RWPE2 (cell line): Measurements from ENCODE around the gene SSTR3.
"Not testable (repeated sequence)": the region's sequence is repeated elsewhere in the genome, so short reads cannot be mapped to it uniquely, and the experiment has no call there.

Experiments used
- ATAC-seq: fragments of 200-7000 bp; cut with Tn5 transposase; 3 replicates; pipeline ENCODE4 v1.9.1; 2021; ENCODE audit warnings: low read depth
- DNase-seq: peaks from one replicate; pipeline ENCODE4 v3.0.0-alpha.2; 2020; ENCODE audit warnings: low spot score
- H3K27ac ChIP-seq: fragments of 450-650 bp; 2 replicates; pipeline ENCODE4 v1.5.1; 2017; ENCODE audit warnings: mild to moderate bottlenecking; ENCODE audit not compliant: poor library complexity, severe bottlenecking
- H3K27me3 ChIP-seq: fragments of 250-450 bp; sonication (Bioruptor Pico); 2 replicates; pipeline ENCODE4 v1.5.1; 2021; ENCODE audit warnings: mild to moderate bottlenecking, moderate library complexity; ENCODE audit not compliant: insufficient read depth, poor library complexity, severe bottlenecking
- H3K36me3 ChIP-seq: fragments of 250-450 bp; sonication (Bioruptor Pico); 2 replicates; pipeline ENCODE4 v1.5.1; 2020; ENCODE audit warnings: low read depth, mild to moderate bottlenecking, moderate library complexity
- H3K4me1 ChIP-seq: fragments of 250-450 bp; sonication (Bioruptor Pico); 2 replicates; pipeline ENCODE4 v1.5.1; 2021; ENCODE audit warnings: mild to moderate bottlenecking, moderate library complexity; ENCODE audit not compliant: insufficient read depth, poor library complexity, severe bottlenecking
- H3K4me3 ChIP-seq: fragments of 250-450 bp; sonication (Bioruptor Pico); 2 replicates; pipeline ENCODE4 v1.5.1; 2021; ENCODE audit warnings: mild to moderate bottlenecking, moderate library complexity; ENCODE audit not compliant: severe bottlenecking
- H3K9me3 ChIP-seq: fragments of 250-450 bp; sonication (Bioruptor Pico); 2 replicates; pipeline ENCODE4 v1.5.1; 2021; ENCODE audit warnings: mild to moderate bottlenecking, moderate library complexity; ENCODE audit not compliant: severe bottlenecking
- TF ChIP-seq, protein P1 (sequence below): fragments of 450-650 bp; IDR thresholded peaks from one replicate; pipeline ENCODE4 v1.5.1; 2017; ENCODE audit warnings: mild to moderate bottlenecking, moderate library complexity; ENCODE audit not compliant: poor library complexity, severe bottlenecking

SSTR3 gene

DNA sequence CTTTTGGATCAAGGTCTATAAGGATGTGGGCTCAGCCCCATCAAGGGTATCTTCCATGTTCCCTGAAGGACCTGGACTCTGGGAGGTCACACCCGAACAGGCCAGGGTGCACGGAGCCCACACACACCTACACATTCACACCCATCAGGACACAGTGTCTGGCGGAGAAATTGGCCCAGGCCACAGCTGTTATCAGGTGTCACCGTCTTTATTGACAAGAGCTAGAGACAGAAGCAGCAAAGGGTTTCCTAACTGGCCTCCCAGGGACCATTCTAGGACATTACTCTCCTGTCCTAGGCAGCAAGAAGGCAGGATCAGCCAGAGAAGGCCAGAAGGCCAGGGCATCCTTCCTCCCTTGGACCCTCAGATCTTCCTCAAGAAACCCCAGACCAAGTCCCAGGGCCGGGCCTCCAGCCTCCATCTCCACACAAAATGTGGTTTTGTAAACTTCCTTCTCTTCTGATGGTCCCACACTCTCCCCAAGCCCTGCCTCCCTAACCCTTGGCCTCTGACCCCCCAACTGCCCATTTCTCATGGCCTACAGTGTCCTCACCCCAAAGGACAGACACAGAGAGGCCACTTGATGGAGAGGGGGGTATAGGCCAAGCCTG lies 8.1 kb downstream of the SSTR3 start:
- Histone ChIP-seq H3K9me3 (no peaks in the 10 kb centered on the region), H3K27ac (no peak overlapping the region), H3K27me3 (no peaks in the 10 kb centered on the region), H3K36me3 (no peaks in the 10 kb centered on the region), H3K4me1 (peaks cover 4% of the 10 kb centered on the region), H3K4me3 (no peak overlapping the region)
- TF ChIP-seq, protein P1, sequence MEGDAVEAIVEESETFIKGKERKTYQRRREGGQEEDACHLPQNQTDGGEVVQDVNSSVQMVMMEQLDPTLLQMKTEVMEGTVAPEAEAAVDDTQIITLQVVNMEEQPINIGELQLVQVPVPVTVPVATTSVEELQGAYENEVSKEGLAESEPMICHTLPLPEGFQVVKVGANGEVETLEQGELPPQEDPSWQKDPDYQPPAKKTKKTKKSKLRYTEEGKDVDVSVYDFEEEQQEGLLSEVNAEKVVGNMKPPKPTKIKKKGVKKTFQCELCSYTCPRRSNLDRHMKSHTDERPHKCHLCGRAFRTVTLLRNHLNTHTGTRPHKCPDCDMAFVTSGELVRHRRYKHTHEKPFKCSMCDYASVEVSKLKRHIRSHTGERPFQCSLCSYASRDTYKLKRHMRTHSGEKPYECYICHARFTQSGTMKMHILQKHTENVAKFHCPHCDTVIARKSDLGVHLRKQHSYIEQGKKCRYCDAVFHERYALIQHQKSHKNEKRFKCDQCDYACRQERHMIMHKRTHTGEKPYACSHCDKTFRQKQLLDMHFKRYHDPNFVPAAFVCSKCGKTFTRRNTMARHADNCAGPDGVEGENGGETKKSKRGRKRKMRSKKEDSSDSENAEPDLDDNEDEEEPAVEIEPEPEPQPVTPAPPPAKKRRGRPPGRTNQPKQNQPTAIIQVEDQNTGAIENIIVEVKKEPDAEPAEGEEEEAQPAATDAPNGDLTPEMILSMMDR: no peak
- DNase-seq (peak; percentile 40), ATAC-seq (no peak)

DNA sequence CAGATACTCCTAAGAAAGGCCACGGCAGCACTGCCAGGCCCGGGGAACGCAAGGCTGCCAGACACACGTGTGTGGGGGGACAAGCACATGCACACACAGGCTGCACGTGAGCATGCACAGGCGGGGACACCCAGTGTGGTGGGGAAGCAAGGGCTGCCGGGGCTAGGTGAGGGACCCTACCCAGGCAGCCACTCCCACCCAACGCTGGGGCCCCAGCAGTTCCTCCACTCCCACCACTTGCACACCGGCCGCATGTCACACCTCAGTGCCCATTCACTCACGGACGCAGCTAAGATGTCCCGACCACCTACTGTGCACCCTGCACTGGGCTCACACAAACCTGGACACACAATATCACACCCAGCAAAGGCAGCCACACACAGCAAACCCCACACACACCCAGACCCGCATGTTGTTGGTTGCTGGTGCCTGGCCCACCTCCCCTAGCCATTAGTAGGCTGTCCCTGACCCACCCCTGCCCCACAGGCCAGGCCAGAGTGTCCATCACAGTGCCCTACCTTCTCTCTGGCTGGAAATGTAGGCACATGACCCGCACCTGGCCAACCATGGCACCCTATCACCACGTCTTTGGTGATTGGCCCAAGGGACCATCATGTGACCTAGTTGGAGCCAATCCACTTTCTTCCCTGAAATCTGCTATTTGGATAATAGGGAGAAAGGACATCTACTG lies 8.8 kb downstream of the SSTR3 start:
- Histone ChIP-seq H3K4me1 (peaks cover 4% of the 10 kb centered on the region), H3K9me3 (no peaks in the 10 kb centered on the region), H3K27ac (no peak overlapping the region), H3K27me3 (no peaks in the 10 kb centered on the region), H3K4me3 (no peak overlapping the region), H3K36me3 (no peaks in the 10 kb centered on the region)
- DNase-seq (peak; percentile 54), ATAC-seq (no peak)
- TF ChIP-seq, protein P1: no peak

DNA sequence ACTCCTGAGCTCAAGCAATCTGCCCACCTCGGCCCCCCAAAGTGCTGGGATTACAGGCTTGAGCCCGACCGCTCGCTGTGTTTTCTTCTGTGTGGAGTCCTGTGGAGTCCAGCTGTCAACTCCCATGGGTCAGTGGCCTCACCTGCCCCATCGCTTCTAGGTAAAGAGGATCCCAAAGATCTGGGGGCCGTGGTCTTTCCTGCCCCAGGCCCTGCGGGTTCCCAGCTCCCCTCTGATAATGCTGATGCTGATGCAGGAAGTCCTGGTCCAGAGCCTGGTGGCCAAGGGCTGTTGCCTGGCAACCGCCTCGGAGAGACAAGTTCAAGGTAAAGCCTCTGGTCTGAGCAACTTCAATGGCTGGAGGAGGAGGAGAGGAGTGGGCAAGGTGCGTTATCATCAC lies 9.6 kb downstream of the SSTR3 start:
- no peaks in the 10 kb centered on the region for H3K36me3 ChIP-seq
- DNase-seq (peak; percentile 33), ATAC-seq (no peak)
- H3K9me3 ChIP-seq: no peaks in the 10 kb centered on the region
- TF ChIP-seq, protein P1: no peak
- H3K4me1 ChIP-seq: peaks cover 9% of the 10 kb centered on the region
- H3K4me3 ChIP-seq: no peak overlapping the region
- H3K27ac ChIP-seq: no peak overlapping the region
- H3K27me3 ChIP-seq: no peaks in the 10 kb centered on the region

DNA sequence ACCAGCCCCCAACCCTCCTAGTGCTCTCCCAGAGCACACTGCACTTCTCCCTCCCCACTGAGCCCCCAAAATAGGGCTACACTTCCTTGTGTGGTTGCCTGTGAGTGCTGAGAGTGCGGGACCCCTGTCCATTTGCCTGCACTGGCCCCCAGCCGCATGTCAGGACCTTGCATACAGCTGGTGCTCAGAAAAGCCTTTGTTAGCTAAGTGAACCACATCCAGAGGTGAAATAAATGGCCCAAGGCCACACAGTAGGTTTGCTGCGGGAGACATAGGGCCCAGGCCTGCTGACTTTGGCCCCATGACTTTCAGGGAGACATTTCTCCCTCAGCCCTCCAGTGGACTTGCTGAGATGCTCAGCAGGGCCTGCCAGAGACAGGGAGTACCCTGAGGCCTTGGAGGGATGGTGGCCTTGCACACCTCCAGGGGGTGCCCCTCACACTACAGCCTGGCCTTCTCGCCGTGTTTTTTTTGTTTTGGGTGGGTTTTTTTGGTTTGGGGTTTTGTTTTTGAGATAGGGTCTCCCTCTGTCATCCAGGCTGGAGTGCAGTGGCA lies 10.2 kb downstream of the SSTR3 start:
- H3K9me3 ChIP-seq: no peaks in the 10 kb centered on the region
- no peak for ATAC-seq
- TF ChIP-seq, protein P1: no peak

DNA sequence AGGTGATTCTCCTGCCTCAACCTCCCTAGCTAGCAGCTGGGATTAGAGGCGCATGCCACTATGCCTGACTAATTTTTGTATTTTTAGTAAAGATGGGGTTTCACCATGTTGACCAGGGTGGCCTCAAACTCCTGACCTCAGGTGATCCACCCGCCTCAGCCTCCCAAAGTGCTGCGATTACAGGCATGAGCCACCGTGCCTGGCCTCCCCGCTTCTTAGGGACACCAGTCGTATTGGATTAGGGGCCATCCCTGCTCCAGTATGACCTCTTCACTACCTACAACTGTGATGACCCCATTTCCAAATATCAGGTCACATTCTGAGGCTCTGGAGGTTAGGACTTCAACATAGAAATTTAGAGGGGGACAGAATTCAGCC lies 10.8 kb downstream of the SSTR3 start:
- not testable (repeated sequence) for H3K27me3 ChIP-seq, H3K27ac ChIP-seq, H3K36me3 ChIP-seq, H3K4me3 ChIP-seq, H3K9me3 ChIP-seq, ATAC-seq
- peaks cover 21% of the 10 kb centered on the region for H3K4me1 ChIP-seq
- peak; percentile 7 for DNase-seq

More for the DNA sequence above, 10.2 kb downstream of the SSTR3 start:
- no peaks in the 10 kb centered on the region for H3K27me3 ChIP-seq
- H3K4me3 ChIP-seq: no peak overlapping the region
- DNase-seq: peak; percentile 23
- peaks cover 14% of the 10 kb centered on the region for H3K4me1 ChIP-seq
- no peak overlapping the region for H3K27ac ChIP-seq
- H3K36me3 ChIP-seq: no peaks in the 10 kb centered on the region
